CD14-positive monocyte (primary cell): Measurements from ENCODE around the gene H6PD. TPM values are rescaled to one million over a fixed set of nuclear protein-coding genes. Genes with fewer than 3 reads are reported as not detected.

Experiments used
- DNase-seq, 3 donors: peaks; one replicate each; pipeline ENCODE4 v3.0.0-alpha.2; 2011 to 2022
- H2AFZ ChIP-seq: 2 replicates; pipeline ENCODE4 v1.6.0; 2012; ENCODE audit warnings: mild to moderate bottlenecking, low read depth, low read length, inconsistent platforms; ENCODE audit not compliant: insufficient read depth, poor library complexity, severe bottlenecking
- H3K27ac ChIP-seq, 2 donors: 1 replicate in 1 of 2; 2 replicates in 1 of 2; pipeline ENCODE4 v1.5.1; 2012 to 2013; ENCODE audit warnings: low read length in 2 of 2, control low read depth in 1 of 2, inconsistent platforms in 1 of 2, low read depth in 1 of 2, mild to moderate bottlenecking in 1 of 2
- H3K27me3 ChIP-seq, 2 donors: one replicate each; pipeline versions ENCODE4 v1.6.0 to v1.6.1; 2011 to 2013; ENCODE audit warnings: low read length in 2 of 2; ENCODE audit not compliant: control insufficient read depth in 2 of 2, insufficient read depth in 2 of 2
- H3K36me3 ChIP-seq, 2 donors: replicated peaks in 1 of 2; 1 replicate in 1 of 2; 2 replicates in 1 of 2; pipeline versions ENCODE4 v1.5.1 to v1.6.1; 2012 to 2013; ENCODE audit warnings: low read length in 2 of 2, control low read depth in 1 of 2, inconsistent platforms in 1 of 2, mild to moderate bottlenecking in 1 of 2; ENCODE audit not compliant: insufficient read depth in 2 of 2, control insufficient read depth in 1 of 2
- H3K4me1 ChIP-seq, 2 donors: 1 replicate in 1 of 2; 2 replicates in 1 of 2; pipeline versions ENCODE4 v1.5.1 to v1.6.1; 2012 to 2013; ENCODE audit warnings: low read length in 2 of 2, control low read depth in 1 of 2, inconsistent platforms in 1 of 2, mild to moderate bottlenecking in 1 of 2, moderate library complexity in 1 of 2; ENCODE audit not compliant: insufficient read depth in 2 of 2, control insufficient read depth in 1 of 2
- H3K4me2 ChIP-seq: replicated peaks from 2 replicates; pipeline ENCODE3; 2012; ENCODE audit warnings: low read length, moderate library complexity, mild to moderate bottlenecking; ENCODE audit not compliant: poor library complexity, severe bottlenecking; ENCODE audit errors: extremely low read depth
- H3K4me3 ChIP-seq, 3 experiments: fragments of 200-600 bp in 1 of 3; sonication (generic) in 1 of 3; replicated peaks in 1 of 3; 1 replicate in 2 of 3; 2 replicates in 1 of 3; pipeline ENCODE4 v1.5.1; 2011 to 2013; ENCODE audit warnings: low read length in 3 of 3, mild to moderate bottlenecking in 3 of 3, control low read depth in 2 of 3, low read depth in 2 of 3, inconsistent platforms in 1 of 3, moderate library complexity in 1 of 3
- H3K79me2 ChIP-seq: 2 replicates; pipeline ENCODE4 v1.6.0; 2012; ENCODE audit warnings: mild to moderate bottlenecking, control low read depth, inconsistent platforms, low read length, moderate library complexity; ENCODE audit not compliant: insufficient read depth
- H3K9ac ChIP-seq: 2 replicates; pipeline ENCODE4 v1.6.0; 2017; ENCODE audit warnings: low read length, mild to moderate bottlenecking; ENCODE audit not compliant: insufficient read depth, poor library complexity, severe bottlenecking
- H3K9me3 ChIP-seq, 2 donors: replicated peaks in 1 of 2; 1 replicate in 1 of 2; 2 replicates in 1 of 2; pipeline versions ENCODE4 v1.5.1 to v1.6.1; 2012 to 2013; ENCODE audit warnings: low read length in 2 of 2, control low read depth in 1 of 2; ENCODE audit not compliant: control insufficient read depth in 1 of 2, insufficient read depth in 1 of 2
- H4K20me1 ChIP-seq: 2 replicates; pipeline ENCODE4 v1.6.0; 2012; ENCODE audit warnings: mild to moderate bottlenecking, low read length, control low read depth, moderate library complexity; ENCODE audit not compliant: insufficient read depth
- H3K27ac Mint-ChIP-seq, 7 donors: one replicate each; pipeline ENCODE4 v1.8.0; 2020; ENCODE audit warnings: mild to moderate bottlenecking in 7 of 7, mixed read lengths in 7 of 7, moderate library complexity in 6 of 7, inconsistent platforms in 2 of 7
- H3K27me3 Mint-ChIP-seq, 3 donors: one replicate each; pipeline ENCODE4 v1.8.0; 2021 to 2022; ENCODE audit warnings: low read depth in 3 of 3, mild to moderate bottlenecking in 3 of 3, mixed read lengths in 3 of 3, moderate library complexity in 3 of 3, inconsistent platforms in 1 of 3
- H3K36me3 Mint-ChIP-seq, 2 donors: one replicate each; pipeline ENCODE4 v1.8.0; 2020; ENCODE audit warnings: mixed read lengths in 2 of 2, inconsistent platforms in 1 of 2, mild to moderate bottlenecking in 1 of 2
- H3K4me1 Mint-ChIP-seq: one replicate; pipeline ENCODE4 v1.8.0; 2020; ENCODE audit warnings: mild to moderate bottlenecking, mixed read lengths
- H3K4me3 Mint-ChIP-seq, 2 donors: one replicate each; pipeline ENCODE4 v1.8.0; 2020; ENCODE audit warnings: mild to moderate bottlenecking in 2 of 2, mixed read lengths in 2 of 2, moderate library complexity in 1 of 2
- H3K9me3 Mint-ChIP-seq, 7 donors: one replicate each; pipeline ENCODE4 v1.8.0; 2020 to 2022; ENCODE audit warnings: mixed read lengths in 7 of 7, mild to moderate bottlenecking in 6 of 7, moderate library complexity in 6 of 7, inconsistent platforms in 2 of 7
- WGBS: methylation state at CpG from one replicate; pipeline ENCODE4 v1.1.5; 2013; ENCODE audit warnings: missing lambda C conversion rate; ENCODE audit not compliant: insufficient coverage; 5-methylcytosine and 5-hydroxymethylcytosine counted together
- intact Hi-C, 2 donors: fragments of 100-400 bp; cut with micrococcal nuclease; formaldehyde crosslinking; loops; one replicate each; pipeline versions ENCODE4 v1.15.0 to v1.15.1; 2023
- polyA plus RNA-seq, 3 donors: library from polyadenylated mRNA; depleted of rRNA in 1 of 3; unstranded in 2 of 3; stranded (reverse) in 1 of 3; fragments of 300-500 nt in 2 of 3; fragments of >200 nt in 1 of 3; fragmentation: Illumina TruSeq in 2 of 3; gene quantifications; 1 replicate in 2 of 3; 2 replicates in 1 of 3; pipeline ENCODE4 v1.2.3, GENCODE V29; 2012 to 2021
- TF ChIP-seq, protein P1 (sequence below): fragments of 200-600 bp; IDR thresholded peaks from one replicate; pipeline ENCODE4 v1.8.0; 2022; ENCODE audit warnings: antibody characterized with exemption, mild to moderate bottlenecking

Gene H6PD
- polyA plus RNA-seq, 3 donors = 8.6 to 15.9 (median 11.4) TPM

DNA sequence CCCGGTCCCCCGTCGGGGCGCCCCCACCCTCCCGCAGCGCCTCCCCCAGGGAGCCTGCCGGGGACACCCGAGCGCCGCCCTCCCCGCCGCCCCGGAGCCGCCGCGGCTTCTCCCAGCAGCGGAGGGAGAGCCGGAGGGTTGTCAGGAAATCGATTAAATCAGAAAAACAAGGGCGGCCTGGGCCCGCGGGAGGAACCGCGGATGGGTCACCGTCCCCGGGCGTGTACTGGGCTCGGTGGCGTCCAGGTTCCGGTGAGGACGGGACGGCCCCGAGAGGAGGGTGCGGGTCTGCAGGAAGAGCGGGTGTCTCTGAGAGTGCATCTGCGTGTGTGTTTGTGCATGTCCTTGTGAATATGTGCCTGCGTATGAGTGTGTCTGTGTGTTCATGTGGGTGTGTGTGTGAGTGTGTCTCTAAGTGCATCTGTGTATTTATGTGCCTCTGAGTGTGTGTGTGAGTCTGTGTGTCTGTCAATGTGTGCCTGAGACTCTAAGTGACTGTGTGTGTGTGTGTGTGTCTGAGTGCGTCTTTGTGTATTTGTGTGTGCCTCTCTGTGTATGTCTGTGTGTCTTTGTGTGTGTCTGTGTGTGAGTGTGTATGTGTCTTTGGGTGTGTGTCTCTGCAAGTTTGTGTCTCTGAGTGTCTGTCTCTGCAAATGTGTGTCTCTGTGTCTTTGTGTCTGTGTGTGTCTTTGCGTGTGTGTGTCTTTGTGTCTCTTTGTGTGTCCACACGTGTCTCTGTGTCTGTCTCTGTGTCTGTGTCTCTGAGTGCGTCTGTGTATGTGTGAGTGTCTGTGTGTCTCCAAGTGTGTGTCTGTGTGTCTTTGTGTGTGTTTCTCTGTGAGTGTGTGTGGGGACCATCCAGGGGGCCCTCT lies 59.2 kb downstream of the H6PD start:
- peaks cover 20% of the 10 kb centered on the region for H3K4me1 Mint-ChIP-seq
- Histone ChIP-seq H3K4me1 (peaks cover 22 to 32% of the 10 kb centered on the region in 2 donors), H3K79me2 (no peaks in the 10 kb centered on the region), H3K4me2 (peak overlapping the region; percentile 89), H3K27me3 (peaks cover 16 to 47% of the 10 kb centered on the region in 2 donors), H3K9me3 (peaks cover 0 to 3% of the 10 kb centered on the region in 2 donors), H4K20me1 (no peaks in the 10 kb centered on the region), H3K27ac (no peak overlapping the region), H2AFZ (peak overlapping the region; percentile 76), H3K9ac (peak overlapping the region; percentile 69), H3K36me3 (no peaks in the 10 kb centered on the region), H3K4me3 (peak overlapping the region; percentile 45 to 75 (median 46))
- peaks cover 19 to 31% (median 27%) of the 10 kb centered on the region in 3 donors for H3K27me3 Mint-ChIP-seq
- 9% methylated on average over 41 of the region's 41 CpGs for WGBS
- H3K27ac Mint-ChIP-seq = no peak overlapping the region
- TF ChIP-seq, protein P1, sequence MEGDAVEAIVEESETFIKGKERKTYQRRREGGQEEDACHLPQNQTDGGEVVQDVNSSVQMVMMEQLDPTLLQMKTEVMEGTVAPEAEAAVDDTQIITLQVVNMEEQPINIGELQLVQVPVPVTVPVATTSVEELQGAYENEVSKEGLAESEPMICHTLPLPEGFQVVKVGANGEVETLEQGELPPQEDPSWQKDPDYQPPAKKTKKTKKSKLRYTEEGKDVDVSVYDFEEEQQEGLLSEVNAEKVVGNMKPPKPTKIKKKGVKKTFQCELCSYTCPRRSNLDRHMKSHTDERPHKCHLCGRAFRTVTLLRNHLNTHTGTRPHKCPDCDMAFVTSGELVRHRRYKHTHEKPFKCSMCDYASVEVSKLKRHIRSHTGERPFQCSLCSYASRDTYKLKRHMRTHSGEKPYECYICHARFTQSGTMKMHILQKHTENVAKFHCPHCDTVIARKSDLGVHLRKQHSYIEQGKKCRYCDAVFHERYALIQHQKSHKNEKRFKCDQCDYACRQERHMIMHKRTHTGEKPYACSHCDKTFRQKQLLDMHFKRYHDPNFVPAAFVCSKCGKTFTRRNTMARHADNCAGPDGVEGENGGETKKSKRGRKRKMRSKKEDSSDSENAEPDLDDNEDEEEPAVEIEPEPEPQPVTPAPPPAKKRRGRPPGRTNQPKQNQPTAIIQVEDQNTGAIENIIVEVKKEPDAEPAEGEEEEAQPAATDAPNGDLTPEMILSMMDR = no peak
- H3K36me3 Mint-ChIP-seq = no peaks in the 10 kb centered on the region
- H3K9me3 Mint-ChIP-seq = peaks cover 2 to 10% (median 3%) of the 10 kb centered on the region in 7 donors
- intact Hi-C loops = loop anchor here in 1 of 2 donors (5.0 kb wide), 1 partner anchor 61 kb away; the partner anchor contains the start of gene H6PD
- DNase-seq = no peak
- no peak overlapping the region for H3K4me3 Mint-ChIP-seq

DNA sequence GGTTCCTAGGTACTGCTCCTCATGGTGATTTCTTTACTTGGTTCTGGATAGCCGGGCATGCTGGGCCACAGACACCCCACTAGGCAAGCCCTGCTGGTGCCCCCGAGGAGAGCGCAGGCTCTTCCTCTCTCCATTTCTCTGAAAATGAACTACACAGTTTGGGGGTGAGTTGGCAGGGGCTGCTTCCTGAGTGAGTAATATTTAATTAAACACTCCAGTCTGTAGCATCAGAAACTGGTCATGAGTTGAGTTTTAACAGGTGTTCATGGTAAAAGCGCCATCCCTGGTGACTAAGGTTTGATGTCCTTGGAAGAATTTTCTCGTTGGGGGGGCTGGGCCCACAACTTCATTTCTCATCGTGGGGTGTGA lies 59.8 kb downstream of the H6PD start:
- no peaks in the 10 kb centered on the region for H3K36me3 Mint-ChIP-seq
- peaks cover 16 to 47% of the 10 kb centered on the region in 2 donors for H3K27me3 ChIP-seq
- no peak overlapping the region for H2AFZ ChIP-seq
- no peak overlapping the region for H3K27ac ChIP-seq
- 29% methylated on average over 1 of the region's 6 CpGs for WGBS
- H3K79me2 ChIP-seq = no peaks in the 10 kb centered on the region
- H3K4me2 ChIP-seq = no peak overlapping the region
- peaks cover 19 to 31% (median 27%) of the 10 kb centered on the region in 3 donors for H3K27me3 Mint-ChIP-seq
- no peaks in the 10 kb centered on the region for H3K9me3 ChIP-seq
- no peaks in the 10 kb centered on the region for H4K20me1 ChIP-seq
- TF ChIP-seq, protein P1 = no peak
- H3K27ac Mint-ChIP-seq = no peak overlapping the region
- no peak overlapping the region for H3K4me3 Mint-ChIP-seq
- peaks cover 20% of the 10 kb centered on the region for H3K4me1 Mint-ChIP-seq
- H3K36me3 ChIP-seq = no peaks in the 10 kb centered on the region
- peak overlapping the region in 1 of 3 experiments; percentile 75 for H3K4me3 ChIP-seq
- DNase-seq = no peak
- peaks cover 0 to 7% (median 0%) of the 10 kb centered on the region in 7 donors for H3K9me3 Mint-ChIP-seq
- intact Hi-C loops = loop anchor here in 1 of 2 donors (5.0 kb wide), 1 partner anchor 62 kb away; the partner anchor contains the start of gene H6PD
- no peak overlapping the region for H3K9ac ChIP-seq
- peaks cover 21 to 30% of the 10 kb centered on the region in 2 donors for H3K4me1 ChIP-seq
